HG02678 (cell line): Measurements from ENCODE around the gene SPATA32.

ENCODE experiments used
- ATAC-seq: cut with Tn5 transposase; IDR thresholded peaks from one replicate; pipeline ENCODE4 v1.9.1; 2021; ENCODE audit warnings: mild to moderate bottlenecking, moderate library complexity; ENCODE audit not compliant: unreplicated experiment

The SPATA32 gene

GRCh38 chr17:45248132-45248957 lies 13.5 kb downstream of the SPATA32 start:
- ATAC-seq = peak; percentile 43

- ATAC-seq = peak; percentile 83
Observed at GRCh38 chr17:45247429-45248131, 14.3 kb downstream of the SPATA32 start.

GRCh38 chr17:45246861-45247428 lies 14.9 kb downstream of the SPATA32 start:
- ATAC-seq = no peak

GRCh38 chr17:45246338-45246737 lies 15.6 kb downstream of the SPATA32 start:
- ATAC-seq = no peak

GRCh38 chr17:45244725-45245656 lies 16.9 kb downstream of the SPATA32 start:
- no peak for ATAC-seq

- ATAC-seq = no peak
Observed at GRCh38 chr17:45243750-45244149, 18.1 kb downstream of the SPATA32 start.

GRCh38 chr17:45242029-45242414 lies 19.9 kb downstream of the SPATA32 start:
- ATAC-seq = no peak

- ATAC-seq = no peak
Observed at GRCh38 chr17:45241328-45242028, 20.4 kb downstream of the SPATA32 start.

- ATAC-seq = no peak
Observed at GRCh38 chr17:45240905-45241327, 21.0 kb downstream of the SPATA32 start.

- no peak for ATAC-seq
Observed at GRCh38 chr17:45238155-45238774, 23.6 kb downstream of the SPATA32 start.

GRCh38 chr17:45237686-45238085 lies 24.2 kb downstream of the SPATA32 start:
- ATAC-seq = no peak

- ATAC-seq = no peak
Observed at GRCh38 chr17:45236282-45236606, 25.6 kb downstream of the SPATA32 start.

GRCh38 chr17:45235416-45236281 lies 26.2 kb downstream of the SPATA32 start:
- no peak for ATAC-seq

- no peak for ATAC-seq
Observed at GRCh38 chr17:45234641-45235415, 27.1 kb downstream of the SPATA32 start.

GRCh38 chr17:45233423-45233924 lies 28.4 kb downstream of the SPATA32 start:
- ATAC-seq = no peak

- ATAC-seq = no peak
Observed at GRCh38 chr17:45232514-45233422, 29.1 kb downstream of the SPATA32 start.
